NT2/D1 (cell line): ENCODE data around the gene LRRN3.

Experiments used
- SUZ12 ChIP-seq: IDR thresholded peaks from 2 replicates; pipeline ENCODE4 v1.6.1; 2011; ENCODE audit not compliant: insufficient read length, insufficient read depth; ENCODE audit errors: extremely low read depth
- ZNF274 ChIP-seq: IDR thresholded peaks from 2 replicates; pipeline ENCODE4 v1.6.1; 2011; ENCODE audit warnings: mild to moderate bottlenecking, low read depth, low read length

GRCh38 chr7:111082351-111082750 is 8.6 kb upstream of the LRRN3 start:
- TF ChIP-seq SUZ12 (no peak), ZNF274 (no peak)
